NCI-H345 (cell line): ENCODE results near the gene PPARD.
"Not testable (repeated sequence)": the region's sequence is repeated elsewhere in the genome, so short reads cannot be mapped to it uniquely, and the experiment has no call there.

ENCODE experiments used
- DNase-seq: peaks from one replicate; lab custom pipeline; 2025; lab: John Stamatoyannopoulos, UW

Gene PPARD

DNA sequence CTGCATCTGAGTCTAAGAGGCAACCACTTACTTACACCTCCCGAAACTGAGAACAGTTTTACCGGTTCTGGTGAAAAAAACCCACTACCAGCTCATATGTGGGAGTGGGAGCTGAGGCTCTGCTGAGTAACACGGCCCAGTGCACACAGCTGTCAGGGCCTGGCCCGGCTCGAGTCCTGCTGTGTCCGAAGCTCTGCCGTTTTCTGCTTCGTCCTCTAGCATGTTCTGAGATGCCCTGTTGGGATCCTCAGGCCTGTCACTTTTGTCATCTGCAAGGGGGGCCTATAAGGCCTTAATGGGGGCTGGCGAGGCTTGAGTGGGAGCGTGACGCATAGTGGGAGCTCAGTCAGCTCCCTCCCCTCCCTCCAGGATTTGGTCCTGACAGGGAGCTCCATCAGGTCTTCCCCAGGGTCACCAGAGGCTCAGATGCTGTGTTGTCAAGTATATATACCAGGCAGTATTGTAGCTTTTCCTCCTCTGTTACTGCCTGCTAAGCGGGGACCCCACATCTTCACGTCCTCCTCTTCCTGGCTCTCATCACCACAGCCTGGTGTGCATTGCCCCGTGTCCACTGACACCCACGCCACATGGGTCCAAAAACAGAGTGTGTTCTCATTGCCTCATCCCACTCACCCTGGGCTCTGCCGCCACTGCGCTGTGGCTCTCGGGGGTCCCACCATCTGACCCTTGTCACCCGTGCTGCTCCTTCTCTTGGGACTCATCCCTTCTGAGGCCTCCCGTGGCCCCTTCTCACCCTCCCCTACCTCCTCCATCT, 64.5 kb downstream of the PPARD start:
- no peak for DNase-seq

DNA sequence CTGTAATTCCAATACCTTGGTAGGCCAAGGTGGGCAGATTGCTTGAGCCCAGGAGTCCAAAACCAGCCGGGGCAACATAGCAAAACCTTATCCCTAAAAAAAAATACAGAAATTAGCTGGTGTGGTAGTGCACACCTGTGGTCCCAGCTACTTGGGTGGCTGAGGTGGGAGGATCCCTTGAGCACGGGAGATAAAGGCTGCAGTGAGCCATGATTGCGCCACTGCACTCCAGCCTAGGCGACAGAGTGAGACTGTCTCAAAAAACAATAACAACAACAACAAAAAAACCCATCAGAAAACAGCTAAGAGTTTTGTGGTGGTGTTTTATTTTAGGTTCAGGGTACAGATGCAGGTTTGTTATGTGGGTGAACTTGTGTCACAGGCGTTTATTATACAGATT, 66.9 kb downstream of the PPARD start:
- no peak for DNase-seq

DNA sequence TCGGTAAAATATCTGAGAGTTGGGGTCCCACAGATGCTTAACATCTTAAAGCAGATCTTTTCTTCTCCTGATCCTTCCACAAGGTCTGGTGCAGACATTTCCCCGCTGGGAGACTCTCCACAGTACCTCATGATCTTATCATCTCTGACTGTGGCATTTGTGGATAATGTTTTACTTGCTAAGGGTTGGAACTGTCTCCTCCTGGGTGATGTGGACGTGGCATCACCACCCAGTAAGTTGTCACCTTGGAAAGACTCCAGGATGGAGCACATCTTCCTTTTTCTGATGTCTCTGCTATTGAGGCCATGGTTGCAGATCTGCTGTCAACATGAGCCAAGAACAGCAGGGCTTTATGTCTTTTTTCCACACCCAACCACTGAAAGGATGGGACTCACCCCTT, 67.8 kb downstream of the PPARD start:
- DNase-seq, result no peak

DNA sequence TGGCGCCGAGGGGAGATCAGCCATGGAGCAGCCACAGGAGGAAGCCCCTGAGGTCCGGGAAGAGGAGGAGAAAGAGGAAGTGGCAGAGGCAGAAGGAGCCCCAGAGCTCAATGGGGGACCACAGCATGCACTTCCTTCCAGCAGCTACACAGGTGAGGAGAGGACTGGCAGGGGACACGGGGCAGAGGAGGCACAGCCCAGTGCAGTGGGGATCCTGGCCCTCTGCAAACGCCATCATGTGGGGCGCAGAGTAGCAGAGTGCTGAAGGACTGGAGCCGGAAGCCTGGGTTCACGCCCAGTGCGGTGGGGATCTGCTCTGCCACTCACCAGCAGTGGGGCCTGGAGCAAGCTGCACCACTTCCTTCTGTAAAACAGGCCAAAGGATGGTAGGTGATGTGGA, 68.7 kb downstream of the PPARD start:
- no peak for DNase-seq

DNA sequence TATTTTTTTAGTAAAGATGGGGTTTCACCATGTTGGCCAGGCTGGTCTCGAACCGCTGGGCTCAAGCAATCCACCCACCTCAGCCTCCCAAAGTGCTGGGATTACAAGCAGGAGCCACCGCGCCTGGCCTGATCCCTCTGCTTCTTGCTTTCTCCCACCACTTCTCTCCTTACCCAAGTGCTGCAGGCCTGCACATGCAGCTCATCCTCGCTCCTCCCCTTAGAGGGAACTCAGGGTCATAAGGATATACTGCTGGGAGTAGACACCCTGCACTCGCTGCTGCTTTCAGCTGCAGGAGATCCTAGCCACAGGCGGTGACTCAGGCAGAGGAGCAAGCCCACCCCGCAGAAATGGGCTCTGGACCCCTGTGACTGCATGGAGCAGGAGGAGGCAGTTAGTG, 69.7 kb downstream of the PPARD start:
- no peak for DNase-seq

DNA sequence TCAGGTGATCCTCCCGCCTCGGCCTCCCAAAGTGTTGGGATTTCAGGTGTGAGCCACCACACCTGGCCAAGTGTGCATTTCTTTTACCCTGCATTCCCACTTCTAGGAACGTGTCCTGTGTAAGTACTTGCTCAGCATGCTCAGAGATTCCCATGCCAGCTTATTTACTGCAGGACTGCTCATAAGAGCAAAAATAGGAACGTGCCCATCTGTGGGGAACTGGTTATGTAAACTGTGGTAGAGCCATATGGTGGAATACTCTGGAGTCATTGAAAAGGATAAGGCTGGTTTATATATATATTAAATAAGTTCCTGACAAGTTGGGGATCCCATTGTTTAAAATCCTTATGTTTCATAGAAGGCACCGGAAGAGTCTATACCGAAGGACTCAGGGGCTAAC, 71.6 kb downstream of the PPARD start:
- no peak for DNase-seq

DNA sequence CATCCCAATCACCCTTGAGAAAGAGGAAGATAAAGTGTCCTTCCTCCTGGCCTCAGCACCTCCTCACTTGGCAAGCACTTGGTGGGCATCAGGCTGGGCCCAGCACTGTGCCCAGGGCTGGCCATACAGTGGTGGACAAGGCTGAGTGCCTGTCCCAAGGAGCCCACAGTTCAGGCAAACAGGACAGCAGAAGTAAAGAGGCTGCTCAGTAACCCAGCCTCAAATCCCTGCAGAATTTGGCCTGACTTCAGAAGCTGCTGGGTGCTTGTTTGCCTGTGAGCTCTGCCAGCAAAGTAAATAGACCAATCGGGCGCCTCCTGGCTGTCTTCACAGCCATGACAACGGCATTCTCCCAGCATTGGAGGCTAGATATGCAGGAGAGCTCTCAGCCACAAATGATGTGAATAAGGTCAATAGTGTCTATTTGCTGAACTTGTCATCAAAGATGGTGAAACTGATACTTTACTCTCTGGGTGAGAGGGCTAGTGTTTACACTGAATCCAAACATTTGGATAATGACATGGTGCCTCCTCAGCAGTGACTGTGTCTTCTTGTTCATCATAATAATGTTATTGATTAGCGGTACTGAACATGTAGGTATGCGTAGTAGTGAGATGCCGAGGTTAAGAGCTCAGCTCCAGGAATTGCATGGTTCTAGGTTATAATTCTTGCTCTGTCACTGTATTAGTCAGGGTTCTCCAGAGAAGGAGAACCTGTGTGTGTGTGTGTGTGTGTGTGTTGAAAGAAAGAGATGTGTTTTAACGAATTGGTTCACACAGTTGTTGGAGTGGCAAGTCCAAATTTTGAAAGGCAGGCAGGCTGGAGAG, 72.9 kb downstream of the PPARD start:
- DNase-seq, result peak; percentile 96

DNA sequence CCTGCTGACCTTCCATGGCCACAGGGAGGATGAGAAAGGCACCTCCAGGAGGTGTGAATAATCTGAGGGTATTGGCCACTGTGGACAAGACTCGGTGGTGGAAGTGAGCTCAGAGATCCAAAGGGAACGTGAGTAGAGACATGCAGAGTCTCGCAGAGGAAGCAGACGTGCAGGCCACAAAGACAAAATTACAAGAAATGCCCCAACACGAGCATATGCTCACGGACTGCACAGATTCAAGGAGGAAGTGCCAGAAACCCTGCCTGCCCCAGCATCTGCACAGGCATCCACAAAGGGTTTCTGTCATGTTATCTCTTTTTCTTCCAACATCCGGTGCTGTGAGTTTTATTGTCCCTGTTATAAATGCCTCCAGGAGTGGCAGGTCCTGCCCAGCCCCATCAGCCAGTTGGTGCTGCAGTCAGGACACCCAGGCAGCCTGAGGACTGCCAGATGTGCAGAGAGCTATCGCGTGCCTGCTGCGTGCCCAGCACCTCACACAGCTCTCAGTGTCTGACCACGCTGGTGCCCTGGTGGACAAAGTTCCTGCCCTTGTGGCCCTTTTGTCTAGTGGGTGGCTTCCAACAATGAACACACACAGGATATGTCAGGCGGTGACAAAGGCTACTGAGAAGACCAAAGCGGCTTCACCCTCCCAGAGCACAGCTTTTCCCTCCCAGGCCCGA, 75.8 kb downstream of the PPARD start:
- DNase-seq, result no peak

DNA sequence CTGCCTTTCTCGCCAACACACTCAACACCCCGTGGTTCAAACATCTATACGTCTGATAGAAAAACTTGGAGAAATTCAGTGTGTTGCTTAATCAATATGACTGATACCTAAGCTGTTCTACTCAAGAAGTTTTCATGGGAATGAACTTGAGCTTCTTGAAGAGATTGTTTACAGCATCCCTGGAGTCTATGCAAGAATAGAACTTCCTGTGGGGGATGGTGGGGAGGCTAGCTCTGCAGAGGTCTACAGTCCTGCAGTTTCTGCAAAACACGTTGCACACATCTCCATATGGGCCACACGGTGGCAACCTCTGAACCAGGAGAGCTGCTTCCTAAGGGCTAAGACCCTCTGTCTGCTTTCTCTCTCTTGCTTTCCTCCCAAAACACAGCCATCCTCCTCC, 77.1 kb downstream of the PPARD start:
- DNase-seq, result no peak

DNA sequence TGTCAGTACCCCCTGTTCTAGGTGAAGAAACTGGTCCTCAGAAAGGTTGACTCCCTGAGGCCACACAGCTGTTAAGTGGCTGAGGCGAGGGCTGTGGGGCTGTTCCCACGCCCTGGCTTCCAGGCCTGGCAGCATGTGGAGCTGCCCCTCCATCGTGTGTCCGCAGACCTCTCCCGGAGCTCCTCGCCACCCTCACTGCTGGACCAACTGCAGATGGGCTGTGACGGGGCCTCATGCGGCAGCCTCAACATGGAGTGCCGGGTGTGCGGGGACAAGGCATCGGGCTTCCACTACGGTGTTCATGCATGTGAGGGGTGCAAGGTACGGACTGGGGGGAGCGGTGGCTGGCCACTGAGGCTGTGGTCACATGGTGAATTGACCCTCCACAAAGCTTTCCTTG, 77.6 kb downstream of the PPARD start:
- no peak for DNase-seq

DNA sequence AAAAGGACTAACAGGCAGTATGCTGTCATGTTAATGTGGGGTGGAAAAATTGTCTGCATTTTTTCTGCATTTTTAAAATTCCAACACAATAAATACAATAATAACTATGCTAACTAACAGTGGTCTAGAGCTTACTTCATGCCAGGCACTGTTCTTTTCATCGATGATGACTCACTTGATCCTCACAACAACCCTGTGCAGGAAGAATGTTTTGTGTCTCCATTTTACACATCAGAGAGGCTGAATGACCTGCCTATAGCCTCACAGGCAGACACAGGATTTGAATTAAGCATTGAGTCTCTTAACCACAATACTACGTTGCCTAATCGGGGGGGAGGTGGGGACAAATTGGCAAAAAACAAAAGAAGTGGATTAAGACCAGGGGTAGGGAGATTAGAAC, 82.9 kb downstream of the PPARD start:
- DNase-seq, result no peak

DNA sequence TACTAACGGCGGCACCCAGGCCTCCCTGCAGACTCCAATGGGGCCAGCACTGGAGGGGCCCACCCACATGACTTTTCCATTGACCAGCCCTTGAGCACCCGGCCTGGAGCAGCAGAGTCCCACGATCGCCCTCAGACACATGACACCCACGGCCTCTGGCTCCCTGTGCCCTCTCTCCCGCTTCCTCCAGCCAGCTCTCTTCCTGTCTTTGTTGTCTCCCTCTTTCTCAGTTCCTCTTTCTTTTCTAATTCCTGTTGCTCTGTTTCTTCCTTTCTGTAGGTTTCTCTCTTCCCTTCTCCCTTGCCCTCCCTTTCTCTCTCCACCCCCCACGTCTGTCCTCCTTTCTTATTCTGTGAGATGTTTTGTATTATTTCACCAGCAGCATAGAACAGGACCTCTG, 83.7 kb downstream of the PPARD start:
- DNase-seq, result no peak

DNA sequence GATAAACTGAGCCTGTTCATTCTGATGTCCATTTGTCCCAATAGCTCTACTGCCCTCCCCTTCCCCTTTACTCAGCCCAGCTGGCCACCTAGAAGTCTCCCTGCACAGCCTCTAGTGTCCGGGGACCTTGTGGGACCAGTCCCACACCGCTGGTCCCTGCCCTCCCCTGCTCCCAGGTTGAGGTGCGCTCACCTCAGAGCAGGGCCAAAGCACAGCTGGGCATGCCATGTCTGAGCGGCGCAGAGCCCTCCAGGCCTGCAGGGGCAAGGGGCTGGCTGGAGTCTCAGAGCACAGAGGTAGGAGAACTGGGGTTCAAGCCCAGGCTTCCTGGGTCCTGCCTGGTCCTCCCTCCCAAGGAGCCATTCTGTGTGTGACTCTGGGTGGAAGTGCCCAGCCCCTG, 85.1 kb downstream of the PPARD start:
- DNase-seq, result no peak

DNA sequence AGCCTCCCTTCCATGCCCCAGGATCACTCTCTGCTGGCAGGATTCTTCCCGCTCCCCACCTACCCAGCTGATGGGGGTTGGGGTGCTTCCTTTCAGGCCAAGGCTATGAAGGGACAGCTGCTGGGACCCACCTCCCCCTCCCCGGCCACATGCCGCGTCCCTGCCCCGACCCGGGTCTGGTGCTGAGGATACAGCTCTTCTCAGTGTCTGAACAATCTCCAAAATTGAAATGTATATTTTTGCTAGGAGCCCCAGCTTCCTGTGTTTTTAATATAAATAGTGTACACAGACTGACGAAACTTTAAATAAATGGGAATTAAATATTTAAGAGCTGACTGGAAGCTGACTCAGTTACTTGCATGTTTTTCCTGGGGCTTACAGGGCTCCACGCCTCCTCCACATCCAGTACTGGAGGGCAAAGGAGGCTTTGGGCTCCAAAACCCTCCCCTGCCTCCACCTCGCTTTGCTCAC, 85.5 kb downstream of the PPARD start:
- no peak for DNase-seq

DNA sequence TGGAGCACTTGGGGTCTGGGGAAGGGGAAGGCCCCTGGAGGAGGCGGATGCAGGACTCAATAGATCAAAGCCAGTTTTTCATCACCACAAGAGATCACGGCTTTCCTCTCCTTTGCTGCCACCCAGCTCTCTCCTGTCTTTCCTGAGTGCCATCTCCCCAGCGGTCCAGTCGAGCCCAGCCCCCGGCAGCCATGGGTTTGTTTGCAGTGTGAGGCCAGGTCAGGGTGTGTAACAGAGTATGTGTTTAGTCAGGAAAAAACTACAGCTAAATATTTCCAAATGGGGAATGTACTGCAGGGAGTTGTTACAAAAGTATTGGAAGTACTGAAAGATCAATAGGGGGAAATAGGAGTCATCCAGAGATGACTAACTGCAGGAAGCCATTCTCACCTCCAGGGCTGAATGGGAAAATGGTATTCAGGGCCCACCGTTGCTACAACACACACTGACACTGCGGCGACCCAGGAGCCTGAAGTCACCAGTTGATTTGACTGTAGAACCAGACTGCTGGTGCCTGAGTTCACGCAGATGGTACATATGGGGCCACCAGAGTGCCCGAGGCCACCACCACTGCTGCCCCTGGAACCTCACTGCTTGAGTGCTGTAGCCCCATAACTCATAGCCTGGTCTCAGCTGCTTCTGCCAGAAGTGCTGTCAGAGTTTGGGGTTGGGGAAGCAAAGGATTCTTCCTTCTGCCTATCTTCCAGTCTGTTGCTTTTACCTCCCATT, 86.2 kb downstream of the PPARD start:
- DNase-seq, result no peak

DNA sequence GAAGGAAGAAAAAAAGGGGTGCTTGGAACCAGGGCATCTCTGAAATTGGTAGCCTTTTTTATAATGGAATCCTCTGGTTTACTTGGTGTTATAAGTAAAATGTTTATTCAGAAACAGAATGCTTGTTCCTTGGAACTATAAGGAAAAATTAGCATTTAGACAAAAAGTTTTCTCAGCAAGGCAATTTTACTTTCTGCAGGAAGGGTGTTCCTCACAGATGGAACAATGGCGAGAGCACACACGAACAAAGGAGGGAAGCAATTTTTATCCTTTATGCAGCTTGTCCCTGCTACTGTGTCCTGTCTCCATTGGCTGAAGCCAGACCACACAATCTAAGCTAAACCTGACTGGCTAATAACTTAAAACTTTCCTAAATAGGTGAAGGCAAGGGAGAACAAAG, 87.1 kb downstream of the PPARD start:
- no peak for DNase-seq

DNA sequence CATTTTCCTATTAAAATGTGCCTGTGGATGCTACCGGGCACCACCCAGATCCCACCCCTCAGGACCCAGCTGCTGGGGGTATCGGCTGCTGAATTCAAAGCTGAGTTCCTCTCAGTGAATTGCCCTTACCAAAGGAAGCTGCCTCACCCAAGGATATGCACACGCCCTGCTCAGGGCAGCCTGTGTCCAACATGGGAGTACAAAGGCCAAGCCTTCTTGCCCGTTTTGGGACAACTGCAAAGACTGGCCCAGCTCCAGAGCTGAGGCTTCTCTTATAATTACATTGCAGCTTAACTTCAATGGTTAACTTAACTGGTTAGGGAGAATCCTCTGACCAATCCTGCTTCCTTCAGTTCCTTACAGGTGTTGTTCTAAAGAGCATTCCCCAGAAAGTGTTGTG, 89.9 kb downstream of the PPARD start:
- no peak for DNase-seq

DNA sequence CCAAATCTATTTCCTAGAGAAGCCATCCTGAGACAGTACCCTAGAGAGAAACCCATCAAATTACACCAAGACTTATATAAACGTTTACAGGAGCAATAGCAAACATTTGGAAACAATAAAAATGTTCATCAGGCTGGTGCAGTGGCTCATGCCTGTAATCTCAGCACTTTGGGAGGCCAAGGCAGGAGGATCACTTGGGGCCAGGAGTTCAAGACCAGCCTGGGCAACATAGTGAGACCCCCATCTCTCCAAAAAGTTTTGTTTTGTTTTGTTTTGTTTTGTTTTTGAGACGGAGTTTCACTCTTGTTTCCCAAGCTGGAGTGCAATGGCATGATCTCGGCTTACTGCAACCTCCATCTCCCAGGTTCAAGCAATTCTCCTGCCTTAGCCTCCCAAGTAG, 90.3 kb downstream of the PPARD start:
- DNase-seq, result not testable (repeated sequence)

DNA sequence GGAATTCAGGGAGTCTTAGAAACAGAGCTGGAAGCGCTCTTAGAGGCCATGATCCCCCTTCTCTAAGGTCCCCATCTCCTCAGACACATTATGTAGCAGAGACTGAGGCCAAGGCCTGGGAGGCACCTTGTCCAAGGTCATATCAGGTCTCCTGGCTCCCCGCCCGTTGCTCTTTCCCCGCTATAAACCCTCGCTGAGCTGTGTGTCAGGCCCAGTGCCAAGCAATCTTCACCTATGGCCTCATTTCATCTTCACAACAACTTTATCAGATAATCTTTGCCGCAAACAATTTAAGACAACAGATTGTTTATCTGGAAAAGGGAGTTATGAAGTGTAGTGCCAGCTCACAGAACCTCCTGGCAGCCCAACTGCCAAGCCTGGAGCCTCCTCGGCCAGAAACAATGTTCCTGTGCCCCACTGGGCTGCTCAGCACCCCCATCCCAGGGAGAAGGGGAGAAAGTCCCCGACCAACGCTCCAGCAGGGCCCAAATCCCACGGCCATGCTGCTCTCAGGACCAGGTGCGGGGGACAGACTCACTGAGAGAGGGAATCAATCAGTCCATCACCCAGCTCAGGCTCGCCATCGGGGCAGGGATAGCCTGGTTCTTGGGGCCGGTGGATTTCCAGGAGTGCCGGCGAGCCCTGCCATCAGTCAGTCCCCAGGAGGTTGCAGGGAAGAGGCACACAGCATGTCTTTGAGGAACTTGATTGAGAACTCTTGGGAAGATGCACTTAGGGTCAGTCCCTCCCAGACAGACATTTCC, 92.9 kb downstream of the PPARD start:
- DNase-seq, result no peak

DNA sequence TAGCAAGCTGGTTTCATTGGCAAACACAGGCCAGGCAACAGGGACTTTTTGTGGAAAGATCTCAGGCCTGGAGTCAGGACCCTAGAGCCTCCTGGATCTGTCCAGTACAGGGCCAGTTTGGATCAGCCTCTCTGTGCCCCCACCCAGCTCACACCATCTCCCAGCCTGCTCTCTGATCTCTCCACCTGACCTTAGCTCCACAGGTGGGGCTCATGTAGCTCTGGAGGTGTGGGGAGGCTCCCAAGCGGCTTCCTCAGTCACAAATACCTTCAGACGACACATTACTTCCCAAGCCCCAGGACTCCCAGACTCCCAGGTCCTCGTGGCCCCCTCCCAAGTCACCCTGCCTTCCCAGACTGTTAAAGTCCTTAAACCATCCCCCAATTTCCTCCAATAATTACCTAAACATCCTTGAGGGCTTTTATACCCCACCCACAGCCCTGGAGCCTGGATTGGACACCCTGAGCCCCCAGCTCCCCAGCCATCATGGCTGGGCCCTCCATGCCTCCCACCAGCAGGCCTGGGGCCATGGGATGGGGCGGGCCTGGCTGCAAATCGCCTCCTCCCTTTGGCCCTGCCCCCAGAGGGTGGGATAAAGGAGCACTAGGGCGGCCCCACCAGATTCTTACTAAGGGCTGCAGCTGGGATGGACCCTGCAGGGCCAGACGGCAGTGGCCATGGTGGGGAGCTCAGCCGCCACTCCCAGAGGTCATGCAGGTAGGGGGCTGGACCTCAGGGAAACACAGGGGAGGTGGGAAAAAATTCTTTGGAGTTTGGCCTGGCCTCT, 93.9 kb downstream of the PPARD start:
- DNase-seq, result no peak
